HG02678 (cell line): ENCODE measurements around the gene RBBP8NL.

Experiments
- ATAC-seq: cut with Tn5 transposase; IDR thresholded peaks from one replicate; pipeline ENCODE4 v1.9.1; 2021; ENCODE audit warnings: mild to moderate bottlenecking, moderate library complexity; ENCODE audit not compliant: unreplicated experiment

The RBBP8NL gene

DNA sequence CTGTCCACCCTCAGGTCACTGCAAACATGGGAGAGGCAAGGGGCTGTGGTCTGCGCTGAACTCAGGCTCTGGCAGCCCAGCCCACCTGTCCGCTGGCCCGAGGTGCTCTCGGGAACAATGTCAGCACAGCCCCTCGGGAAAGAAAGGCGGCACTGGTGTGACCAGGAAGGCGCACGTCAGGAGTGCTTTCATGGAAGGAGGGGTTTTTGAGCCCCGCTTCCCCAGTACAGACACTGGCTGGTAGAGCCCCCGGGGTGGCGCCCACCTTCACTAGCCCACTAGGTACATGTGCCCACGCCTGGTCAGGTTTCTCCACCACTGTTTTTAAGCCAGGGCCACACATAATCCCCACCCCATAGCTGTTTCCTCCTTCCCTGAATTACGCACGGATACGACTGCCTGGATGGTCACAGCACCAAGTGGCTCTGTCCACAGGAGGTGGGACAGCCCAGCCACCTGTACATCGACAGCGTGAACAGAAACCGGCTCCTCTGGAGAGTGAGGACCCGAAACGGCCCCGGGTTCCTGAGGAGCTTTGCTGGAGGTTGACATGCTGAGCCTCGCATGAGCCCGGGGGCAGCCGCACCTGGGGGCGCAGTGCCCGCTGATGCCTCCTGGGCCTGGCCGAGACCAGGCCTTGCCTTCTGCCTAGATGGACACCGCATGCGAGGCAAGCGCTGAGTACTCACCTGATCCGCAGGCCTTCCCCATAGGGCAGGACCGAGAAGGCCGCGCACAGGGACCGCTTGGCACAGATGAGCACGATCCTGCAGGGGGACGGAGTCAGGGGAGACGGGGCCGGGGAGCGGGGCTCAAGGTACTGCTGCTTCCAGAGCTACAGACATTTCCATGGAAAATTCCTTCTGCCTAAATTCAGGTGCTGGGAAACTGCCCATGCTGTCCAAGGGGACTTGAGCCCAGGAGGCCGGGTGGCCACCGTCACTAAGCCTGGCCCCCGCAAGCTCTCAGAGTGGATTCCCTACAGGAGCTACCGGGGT, 32.8 kb downstream of the RBBP8NL start:
- no peak for ATAC-seq

DNA sequence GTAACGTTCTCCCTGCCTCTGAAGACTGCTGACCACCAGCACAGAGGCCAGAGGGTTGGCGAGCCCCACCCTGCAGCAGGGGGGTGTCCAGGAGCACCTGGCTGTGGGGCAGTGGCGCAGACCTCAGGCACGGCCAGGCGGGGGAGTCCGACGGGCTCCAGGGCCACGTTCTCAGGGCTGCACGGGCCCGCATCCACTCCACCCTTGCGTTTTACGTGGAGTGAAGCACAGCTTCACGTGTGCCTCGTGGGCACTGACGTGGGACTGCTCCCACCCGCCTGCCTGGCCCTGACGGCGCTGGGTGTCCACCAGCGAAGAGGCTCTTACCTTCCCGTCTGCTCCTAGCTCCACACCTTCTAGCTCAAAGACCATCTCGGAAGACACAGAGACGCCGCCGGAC, 33.5 kb downstream of the RBBP8NL start:
- ATAC-seq, result no peak

DNA sequence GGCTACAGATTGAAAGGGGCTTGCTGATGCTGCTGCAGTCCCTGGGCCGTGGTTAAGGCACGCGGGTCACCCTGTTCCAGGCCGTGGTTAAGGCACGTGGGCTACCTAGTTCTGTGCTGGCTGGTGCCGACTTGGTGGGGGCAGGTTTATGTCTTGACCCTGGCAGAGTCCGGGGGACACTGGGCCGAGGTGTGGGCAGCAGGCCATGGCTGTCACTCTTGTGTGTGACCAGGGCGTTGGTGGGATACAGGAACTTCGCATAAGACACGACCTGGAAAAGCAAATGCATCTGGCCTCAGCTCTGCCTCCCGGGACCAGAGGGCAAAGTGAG, 34.0 kb downstream of the RBBP8NL start:
- ATAC-seq, result no peak

DNA sequence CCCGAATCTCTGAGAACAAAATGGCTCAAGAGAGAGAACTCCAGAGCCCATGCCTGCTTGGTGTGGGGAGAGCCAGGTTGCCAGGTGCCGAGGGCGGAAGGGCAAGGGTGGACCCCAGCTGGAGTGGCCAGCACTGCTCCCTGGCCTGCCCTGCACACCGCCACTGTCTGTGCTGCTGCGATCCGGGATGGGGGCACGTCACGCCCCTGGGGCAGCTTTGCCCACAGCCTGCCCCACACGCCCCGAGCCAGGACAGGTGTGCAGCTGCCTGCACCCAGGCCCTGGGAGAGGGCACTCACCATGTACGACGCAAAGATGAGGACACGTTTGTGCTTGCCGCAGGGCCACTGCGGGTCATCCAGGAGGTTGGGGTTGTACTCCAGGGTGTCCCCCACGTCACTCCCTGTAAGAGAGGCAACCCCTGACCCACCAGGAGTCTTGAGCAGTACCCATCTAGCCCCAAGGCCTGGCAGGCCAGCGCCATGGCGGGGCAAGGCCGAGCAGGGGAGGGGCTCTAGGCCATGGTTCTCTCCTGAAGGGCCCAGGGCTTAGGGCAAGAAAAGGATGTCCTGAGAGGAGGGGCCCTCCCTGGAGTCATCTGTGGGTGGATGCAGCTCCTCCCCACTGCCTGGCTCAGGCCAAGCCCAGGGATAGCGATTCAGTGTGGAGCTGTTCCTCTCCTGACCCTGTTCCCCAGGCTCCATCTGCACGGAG, 34.6 kb downstream of the RBBP8NL start:
- ATAC-seq, result no peak

DNA sequence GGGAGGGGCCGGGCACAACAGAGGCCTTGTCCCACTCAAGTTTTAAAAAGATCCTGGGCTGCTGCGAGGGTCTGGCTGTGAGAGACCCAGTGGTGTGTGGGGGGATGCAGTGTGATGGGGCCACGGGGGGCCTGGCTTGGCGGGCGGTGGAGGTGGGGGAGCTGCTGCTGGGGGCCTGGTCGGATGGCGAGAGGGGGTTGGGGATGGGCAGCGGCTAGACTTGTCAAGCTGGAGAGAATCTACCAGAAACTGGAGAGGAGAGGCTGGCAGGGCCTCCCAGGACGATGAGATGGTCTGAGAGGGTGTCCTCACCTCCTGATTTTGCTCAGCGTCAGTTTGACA, 35.3 kb downstream of the RBBP8NL start:
- ATAC-seq, result no peak

DNA sequence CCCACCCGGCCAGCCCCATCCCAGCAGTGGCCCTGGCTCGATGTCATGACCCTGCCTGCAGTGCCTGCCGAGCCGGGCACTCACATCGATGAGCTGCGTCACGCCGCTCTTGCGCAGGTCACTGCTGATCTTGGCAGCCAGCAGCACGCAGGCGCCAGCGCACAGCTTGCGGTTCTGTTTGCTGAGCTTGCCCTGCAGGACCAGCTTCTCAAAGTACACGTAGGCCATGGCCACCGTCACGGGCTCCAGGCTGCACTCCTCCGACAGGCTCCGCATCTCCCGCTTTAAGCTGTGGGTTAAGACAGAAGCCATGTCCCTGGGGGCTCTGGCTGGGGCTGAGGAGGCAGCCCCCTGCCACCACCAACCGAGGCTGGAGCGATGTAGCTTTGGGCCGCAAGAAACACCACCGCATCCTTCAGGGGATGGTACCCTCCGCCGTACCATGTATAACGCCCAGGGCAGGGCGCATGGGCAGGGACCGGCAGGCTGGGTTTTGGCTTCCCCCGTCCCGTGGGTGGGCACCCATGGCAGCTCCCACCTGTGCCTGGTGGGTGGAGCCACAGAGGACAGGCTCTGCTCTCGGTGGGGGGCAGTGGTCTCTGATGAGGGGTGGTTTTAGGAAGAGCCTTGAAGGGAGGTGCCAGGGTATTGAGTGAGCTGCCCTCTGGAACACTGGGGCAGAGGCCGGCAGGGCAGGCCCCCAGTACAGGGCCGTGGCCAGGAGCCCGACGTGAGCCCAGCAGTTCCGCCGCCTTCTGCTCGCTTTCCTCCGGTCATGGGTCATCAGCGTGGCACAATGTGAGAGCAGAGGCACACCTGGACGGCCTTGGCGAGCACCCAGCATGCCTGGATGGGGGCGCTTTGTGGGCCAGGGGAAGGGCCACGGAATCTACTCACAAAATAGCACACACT, 35.9 kb downstream of the RBBP8NL start:
- ATAC-seq, result no peak

DNA sequence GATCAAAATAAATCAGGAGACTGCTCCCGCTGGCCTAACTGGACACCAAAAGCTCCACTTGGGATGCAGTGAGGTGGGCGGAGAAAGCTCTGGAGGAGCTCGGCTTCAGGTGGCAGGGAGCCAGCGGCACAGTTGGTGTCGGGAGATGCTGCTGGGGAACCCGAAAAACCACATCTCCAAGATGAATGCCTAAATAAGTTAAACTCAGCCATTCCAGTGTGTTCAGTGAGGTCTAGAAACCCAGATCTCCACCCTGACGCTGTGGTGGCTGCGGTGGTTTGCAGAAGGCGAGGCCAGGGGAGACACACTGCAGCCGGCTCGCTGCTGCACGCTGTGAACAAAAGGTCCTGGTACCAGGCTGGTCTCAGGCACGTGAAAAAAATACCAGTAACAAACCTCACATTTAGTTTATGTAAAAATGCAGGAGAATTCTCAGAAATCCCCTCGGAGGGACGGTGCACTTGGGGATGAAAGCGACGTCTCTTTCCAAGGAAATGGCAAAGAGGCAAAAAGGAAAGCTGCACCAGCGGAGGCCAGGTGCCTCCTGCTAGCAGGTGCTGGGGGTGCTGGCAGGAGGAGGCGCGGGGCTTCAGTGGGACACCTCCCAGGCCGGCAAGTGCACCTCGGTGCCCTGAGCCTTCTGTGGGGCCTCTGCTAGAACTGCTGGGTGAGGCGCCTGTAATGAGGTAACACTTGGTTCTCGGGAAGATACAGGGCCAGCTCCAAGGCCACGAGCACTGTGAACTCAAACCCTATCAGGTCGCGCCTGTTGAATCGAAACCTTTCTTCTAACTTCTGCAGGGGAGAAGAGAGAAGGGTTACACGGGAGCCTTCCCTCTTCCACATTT, 36.8 kb downstream of the RBBP8NL start:
- no peak for ATAC-seq

DNA sequence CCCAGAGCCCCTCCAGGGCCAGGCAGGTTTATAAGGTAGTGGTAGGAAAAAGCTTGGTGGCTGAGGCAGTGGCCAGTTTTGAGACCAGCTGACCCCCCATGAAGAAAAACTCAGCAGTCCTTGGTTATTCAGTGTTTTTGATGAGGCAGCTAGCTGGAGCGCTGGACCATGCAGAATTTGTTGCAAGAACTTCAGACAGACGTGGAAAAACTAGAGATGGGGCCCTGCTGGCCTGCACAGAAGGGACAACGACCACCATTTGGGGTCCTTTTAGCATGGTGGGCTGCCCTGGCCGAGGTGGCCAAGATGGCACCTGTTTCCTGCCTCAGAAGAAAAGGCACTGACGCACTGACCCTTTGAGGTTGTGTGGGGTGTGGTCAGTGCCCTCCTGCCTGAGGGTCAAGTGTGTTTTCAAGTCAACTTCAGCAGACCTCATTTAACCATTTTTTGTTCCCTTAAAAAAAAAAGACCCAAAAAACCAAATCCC, 37.7 kb downstream of the RBBP8NL start:
- no peak for ATAC-seq

DNA sequence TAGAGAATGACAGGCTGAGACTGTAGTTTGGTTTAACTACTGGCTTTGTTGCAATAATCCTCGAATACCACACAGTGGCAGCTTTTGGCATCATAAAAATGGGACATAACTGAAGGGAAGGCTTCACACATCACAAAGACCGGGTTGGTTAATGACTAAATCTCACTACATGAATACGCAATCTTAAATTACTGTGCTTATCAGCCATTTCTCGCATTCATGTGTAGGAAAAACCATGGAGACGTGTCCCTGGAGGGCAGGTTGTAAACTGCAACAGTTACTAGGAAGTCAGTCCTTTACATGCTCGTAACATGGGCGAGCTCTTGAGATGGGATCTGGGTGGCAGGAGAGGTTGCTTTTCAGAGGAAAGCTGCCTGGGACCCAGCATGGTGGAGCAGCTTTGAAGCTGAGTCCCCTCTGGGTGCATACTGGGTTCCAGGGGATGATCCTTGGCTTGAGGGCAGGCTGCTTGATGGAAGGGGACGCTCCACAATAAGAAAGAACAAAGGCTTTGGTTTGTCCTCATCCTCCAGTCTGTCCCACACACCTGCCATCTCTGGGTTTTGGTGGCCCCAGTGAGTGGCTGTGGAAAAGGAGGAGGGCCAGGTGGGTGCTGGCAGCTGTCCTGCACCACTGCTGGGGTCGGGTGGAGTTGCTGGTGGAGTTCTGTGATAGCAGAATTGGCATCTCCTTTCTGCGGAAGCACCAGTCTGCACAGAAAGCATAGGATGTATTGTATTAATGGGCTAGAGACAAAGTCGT, 38.3 kb downstream of the RBBP8NL start:
- ATAC-seq, result no peak

DNA sequence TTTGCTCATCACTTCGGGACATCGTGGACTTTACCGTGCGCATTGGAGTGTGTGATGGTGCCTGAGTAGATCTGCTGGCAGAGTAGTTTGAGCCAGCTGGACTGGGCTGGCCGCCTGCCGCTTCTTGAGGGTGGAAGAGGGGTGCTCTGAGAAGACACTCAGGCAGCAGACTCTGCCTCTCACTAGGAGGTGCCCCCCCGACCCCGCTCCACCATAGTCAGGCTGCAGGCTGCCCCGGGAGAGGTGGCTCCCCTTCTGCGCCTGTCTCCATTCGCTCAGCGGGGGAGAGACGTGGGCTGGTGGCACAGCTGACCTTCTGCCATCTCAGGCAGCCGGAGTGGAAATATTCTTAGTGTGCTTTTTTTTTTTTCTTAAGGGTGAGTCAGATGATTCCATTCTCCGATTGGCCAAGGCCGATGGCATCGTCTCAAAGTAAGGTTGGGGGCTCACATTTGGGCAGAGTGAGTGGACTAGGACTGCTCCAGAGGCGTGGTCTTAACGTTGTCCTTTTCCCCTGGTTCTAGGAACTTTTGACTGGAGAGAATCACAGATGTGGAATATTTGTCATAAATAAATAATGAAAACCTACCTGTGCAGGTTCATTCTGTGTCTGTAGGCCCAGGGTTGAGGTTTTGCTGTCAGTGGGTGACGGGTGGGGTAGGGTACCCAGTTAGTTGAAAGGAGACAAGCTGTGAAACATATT, 39.3 kb downstream of the RBBP8NL start:
- no peak for ATAC-seq

DNA sequence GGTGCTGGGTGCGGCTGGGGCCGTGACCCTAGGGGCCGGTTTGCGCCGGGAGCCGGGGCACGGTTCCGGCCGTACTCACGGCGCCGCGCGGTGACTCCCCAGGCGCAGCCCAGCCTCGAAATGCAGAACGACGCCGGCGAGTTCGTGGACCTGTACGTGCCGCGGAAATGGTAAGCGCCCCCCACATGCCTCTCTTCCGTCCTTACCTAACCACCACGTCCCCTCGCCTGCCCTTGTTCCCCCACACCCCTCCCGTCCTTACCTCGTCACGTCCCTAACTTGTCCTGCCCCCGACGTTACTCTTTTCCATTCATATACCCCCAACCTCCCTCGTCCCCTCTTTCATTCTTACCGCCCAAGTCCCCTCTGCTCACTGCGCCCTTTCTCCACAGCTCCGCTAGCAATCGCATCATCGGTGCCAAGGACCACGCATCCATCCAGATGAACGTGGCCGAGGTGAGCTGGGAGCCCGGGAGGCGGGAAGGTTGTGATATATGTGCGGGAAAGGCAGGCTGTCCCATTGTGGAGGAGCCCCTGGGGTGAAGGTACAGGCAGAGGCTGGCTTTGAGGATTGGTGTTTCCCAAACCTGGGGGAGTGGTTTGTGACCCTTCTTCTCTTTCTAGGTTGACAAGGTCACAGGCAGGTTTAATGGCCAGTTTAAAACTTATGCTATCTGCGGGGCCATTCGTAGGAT, 40.0 kb downstream of the RBBP8NL start:
- ATAC-seq, result peak; percentile 21

DNA sequence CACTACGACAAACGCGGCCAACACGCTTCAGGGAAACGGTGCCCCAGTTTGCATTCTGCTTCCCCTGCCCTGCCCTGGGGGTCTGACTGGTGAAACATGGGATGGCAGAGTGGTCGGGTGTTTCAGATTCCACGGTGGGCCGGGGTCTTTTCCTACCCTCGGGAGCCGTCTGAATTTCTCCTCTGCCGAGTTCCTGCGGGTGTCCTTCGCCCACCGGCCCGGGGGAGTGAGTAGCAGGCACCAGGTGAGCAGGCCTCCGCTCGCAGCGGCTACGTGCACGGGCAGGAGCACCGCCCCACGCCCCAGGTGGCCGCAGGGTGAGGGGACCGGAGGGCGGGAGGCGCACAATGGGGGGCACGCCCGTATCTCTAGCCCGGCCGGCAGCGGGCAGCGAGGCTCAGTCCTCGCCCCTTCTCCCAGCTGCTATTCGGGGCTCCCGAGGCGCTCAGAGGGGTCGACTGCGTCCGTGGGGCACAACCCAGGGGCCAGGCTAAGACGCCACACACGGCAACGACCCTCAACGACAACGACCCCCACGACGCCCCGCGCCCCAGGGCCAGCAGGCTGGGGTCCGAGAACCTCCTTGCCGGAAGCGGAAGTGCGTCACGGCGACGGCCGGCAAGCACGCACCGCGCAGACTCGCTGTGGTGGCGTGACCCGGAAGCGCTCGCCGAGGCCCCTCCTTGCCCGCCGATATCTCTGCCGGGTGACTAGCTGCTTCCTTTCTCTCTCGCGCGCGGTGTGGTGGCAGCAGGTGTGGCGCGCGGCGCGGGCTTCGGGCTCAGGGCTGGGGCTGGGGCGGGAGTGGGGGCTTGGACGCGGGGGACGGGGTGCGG, 40.7 kb downstream of the RBBP8NL start, which contains the start of gene RPS21:
Gene RPS21 (plus strand): TSS at position 721 of the 836 bp plus-strand sequence. CDS start 236 bp downstream, outside the sequence.
- ATAC-seq, result peak; percentile 76

DNA sequence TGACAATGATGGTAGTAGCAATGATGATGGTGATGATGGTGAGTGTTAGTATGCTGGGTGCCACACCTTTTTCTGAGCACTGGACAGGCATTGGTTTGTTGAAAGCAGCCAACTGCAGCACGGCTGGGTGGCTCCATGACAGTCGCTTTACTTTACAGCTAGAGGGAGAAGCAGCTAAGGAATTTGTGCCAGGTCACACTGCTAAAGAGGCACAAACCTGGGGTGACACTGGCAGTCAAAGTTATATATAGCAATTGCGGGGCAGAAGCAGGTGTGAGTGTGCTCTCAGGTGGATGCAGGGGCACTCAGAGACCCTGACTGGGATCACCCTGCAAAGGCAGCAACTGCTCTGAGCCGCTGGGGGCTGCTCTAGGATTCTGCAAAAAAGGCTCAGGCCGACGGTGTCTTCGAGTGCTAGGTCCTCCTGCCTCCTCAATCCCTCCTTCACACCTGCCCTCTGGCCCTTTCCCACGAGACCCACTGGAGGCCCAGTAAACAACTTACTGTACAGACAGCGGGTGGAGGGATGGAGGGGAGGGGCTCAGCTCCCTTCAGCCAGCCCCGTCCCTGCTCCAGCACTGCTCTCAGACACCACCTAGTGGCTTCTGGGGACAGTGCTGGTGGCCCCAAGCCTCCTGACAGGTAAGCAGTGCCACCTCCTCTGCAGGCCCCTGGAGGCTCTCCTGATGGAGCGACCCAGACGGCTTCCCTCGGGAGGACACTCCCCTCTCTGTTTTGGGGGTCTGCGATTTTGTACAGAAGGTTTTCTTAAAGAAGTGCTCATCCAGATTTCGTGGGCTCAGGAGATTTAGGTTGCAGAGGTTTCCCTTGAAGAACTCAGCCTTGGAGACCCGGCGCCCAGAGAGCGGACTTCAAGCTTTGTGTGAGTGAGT, 44.8 kb downstream of the RBBP8NL start:
- ATAC-seq, result peak; percentile 48

DNA sequence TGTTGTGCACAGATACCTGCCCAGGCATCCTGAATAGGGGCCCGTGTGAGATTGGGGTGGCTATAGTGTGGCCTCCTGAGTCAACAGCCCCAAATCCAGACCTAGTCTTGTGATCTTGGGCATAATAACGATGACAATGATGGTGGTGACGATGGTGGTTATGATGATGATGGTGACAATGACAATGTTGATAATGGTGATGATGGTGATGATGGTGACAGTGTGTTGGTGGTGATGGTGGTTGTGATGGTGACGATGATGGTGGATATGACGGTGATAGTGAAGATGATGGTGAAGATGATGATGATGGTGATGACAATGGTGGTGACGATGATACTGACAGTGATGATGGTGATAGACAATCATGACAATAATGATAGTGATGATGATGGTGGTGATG, 45.5 kb downstream of the RBBP8NL start:
- no peak for ATAC-seq

DNA sequence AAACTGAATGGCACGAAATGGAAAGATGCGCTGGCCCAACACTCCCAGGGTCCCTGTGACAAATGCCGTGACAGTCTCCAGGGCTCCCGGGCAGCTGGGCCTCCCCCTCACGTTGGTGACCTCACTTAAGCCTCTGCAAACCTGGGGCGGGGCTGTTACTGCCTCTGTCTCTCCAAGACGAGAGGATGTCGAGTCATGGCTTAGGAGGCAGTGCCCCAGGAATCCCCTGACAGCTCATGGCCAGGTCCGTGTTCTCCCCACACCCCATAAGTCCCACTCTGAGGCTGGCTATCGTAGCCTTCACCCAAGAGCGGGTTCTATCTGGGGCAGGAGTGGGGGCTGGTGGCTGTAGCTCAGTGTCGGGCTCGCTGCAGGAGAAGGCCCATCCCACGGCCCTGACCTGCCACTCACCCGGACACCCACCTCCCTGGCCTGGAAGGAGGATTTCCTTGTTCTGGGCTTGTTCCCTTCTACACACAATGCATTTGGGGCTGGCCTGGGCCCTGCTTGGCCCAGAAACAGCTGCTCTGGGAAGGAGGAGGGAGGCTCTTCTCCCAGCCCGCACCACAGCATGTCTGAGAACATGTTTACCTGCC, 46.0 kb downstream of the RBBP8NL start:
- no peak for ATAC-seq

DNA sequence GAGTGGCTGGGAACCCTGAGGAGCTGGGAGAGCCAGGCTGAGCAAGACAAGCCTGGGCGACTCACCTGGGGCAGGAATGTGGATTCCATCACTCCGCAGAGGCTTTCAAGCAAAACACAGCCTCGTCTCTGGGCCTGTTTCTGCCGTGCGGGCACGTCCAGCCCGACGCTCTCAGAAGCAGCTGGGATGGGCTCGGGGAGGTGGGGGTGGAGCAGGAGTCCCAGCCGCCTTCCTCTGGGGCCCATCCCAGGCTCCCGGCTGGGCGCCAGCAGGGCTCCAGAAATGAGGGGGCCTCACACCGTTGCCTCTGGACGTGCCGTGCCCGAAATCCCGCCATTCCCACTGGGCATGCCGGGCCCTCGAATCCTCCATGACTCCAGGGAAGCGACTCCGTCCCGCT, 49.1 kb downstream of the RBBP8NL start:
- ATAC-seq, result no peak
